Stimulated activated naive CD8-positive, alpha-beta T cell treated with anti-CD3 and anti-CD28 coated beads, Interleukin-15, Interleukin-2, amounts not matched to agents 100 U/mL and 50 U/mL, for 24 hours (primary cell): ENCODE results near the gene METTL15.
"Not testable (repeated sequence)": the region's sequence is repeated elsewhere in the genome, so short reads cannot be mapped to it uniquely, and the experiment has no call there.

Experiments
- ATAC-seq: fragments of 150-1000 bp; cut with Tn5 transposase; one replicate; pipeline ENCODE4 v1.10.0; 2021
- DNase-seq: peaks from one replicate; pipeline ENCODE4 v3.0.0; 2021

METTL15 gene

DNA sequence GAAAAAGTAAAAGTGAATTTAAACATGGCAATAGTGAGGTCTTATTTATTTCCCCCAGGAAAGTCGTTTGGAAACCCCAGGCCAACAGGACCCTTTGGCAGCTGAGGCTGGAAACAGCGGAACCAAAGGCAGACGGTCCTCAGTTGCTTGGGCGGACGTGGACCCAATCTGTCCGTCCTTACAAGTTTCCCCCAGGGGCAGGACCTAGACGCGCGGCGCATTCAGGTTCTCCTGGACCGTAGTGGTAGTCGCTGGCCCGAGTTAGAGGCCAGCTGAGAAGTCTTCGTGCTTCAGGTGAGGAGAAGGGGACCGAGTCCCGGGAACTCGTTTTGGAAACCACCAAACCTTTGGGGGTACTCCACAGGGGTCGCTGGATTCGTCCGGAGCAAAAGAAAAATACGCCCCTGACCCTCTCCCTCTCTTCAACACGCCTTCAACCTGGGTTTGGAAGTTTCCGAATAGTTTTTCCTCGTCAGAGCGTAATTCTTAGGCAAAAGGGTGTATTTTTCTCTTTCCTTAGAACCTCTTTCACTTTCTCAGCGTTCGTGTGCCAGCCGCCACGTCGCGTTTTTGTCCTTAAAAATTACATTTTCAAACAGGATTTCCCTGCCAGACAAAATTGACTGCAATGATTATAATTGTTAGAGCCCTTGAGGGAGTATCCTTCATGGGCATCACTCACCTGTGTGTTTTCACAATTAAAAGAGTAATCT is 2.1 kb downstream of the METTL15 start:
- DNase-seq (peak; percentile 70), ATAC-seq (peak; percentile 47)

DNA sequence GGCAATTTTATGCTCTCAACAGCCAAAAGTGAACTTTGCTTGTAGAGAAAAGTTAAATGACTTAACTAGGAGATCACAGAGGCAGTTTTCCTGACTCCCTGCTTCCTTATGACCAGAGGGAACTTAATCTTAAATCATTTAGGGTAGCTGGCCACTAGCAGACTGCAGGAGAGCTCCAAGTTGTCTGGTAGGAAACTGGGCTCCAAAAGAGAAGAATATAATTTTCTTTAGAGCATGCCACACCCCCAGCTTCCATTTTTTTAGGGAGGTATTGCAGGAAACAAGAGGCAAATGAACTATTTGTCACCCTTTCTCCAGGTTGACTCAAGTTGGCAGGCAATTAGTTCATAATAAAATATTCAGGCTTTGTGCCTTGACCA is 2.6 kb downstream of the METTL15 start:
- no peak for DNase-seq
- ATAC-seq, result no peak

DNA sequence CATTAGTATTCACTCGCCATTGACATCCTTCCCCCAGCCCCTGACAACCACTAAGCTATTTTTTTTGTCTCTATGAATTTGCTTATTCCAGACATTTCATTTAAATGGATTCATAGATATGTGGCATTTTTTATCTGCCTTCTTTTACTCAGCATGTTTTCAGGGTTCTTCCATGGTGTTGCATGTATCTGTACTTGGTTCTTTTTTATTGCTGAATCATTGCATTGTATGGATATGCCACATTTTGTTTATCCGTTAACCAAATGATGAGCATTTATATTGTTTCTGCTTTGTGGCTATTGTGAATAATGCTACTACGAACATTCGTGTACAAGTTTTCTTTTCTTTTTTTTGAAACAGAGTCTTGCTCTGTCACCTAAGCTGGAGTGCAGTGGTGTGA is 5.9 kb downstream of the METTL15 start:
- DNase-seq, result no peak
- ATAC-seq, result no peak

DNA sequence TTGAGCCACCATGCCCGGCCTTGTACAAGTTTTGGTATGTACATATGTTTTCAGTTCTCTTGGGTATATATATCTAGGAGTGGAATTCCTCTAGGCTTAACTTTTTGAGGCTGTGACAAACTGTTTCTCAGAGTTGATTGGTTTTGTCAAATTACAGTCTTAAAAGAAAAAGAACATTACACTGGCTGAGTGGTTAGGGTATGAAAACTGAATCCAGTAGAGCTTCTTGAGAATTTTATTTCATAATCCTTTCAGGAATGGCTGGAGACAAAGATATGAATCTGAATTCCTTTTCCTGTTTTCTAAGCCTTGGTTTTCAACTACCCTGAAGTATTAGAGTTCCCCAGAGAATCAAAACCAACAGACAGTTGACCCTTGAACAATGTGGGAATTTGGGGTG is 6.5 kb downstream of the METTL15 start:
- ATAC-seq, result no peak
- no peak for DNase-seq

DNA sequence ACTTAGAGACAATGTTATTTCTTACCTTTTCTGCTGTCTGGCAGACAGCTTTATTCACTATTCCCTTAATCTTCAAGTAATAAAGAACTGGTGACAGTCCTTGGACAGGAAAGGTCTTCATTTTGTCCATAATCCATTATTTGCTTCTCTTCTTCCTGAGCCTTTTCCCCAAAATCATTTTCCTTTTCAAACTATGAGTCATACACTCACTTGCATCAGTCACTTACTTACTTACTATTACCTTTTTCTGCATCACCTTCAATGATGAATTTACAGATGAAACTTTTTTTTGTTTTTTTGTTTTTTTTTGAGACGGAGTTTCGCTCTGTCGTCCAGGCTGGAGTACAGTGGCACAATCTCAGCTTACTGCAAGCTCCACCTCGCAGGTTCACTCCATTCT is 9.5 kb downstream of the METTL15 start:
- no peak for DNase-seq
- no peak for ATAC-seq

DNA sequence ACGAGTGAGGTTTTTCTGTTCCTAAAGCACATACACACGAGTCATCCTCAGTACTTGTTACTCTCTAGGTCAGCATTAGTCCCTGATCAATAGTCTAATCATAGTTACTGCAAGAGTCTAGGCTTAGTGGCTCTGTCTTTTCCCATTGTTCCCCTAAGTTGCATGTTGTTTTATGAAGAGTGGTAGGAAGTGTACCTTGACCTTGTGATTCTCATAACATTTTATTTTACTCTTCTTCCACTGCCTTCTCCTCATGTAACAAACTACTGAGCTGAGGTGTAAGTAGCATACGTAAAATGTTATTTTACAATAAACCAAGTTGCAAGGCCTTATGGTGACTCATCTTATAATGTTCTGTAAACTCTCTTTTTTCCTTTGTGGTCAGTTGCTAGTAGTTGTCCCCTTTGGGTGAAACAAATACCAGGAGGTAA is 15.0 kb downstream of the METTL15 start:
- no peak for ATAC-seq

DNA sequence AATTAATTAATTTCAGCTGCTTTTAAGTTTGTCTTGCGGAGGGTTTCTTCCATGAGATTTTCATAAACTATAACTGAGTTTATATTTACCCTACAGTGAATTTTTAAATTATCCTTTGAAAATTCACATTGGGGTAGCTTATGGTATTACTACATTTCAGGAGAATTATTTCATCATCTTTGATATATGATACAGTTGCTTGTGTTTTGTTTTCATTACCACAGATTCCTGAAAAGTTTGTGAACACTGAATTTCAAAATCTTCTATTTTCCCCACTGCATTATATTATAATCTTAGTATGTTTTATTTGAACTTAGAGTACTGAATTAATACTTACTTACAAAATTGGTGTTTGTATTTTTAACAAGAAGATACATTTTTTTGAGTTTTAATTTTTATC is 24.4 kb downstream of the METTL15 start:
- DNase-seq (no peak), ATAC-seq (no peak)

More for the DNA sequence above, 15.0 kb downstream of the METTL15 start:
- no peak for DNase-seq

DNA sequence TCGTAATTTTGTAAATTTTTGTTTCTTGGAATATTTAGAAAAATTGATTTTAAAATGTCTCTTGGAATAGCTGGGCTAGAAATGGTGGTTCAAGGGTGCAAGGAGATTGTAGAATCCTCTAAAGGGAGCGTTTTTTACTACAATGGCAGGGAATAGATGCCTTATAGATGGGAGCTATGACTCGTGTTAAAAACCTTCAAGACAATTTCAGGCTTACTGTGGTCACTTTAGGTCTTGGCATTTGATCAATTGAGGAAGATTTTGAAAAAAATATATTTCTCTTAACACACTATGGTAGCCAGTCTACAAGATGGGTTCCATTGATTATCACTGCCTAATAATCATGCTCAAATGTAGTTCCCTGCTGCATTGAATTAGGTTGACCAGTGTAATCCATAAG is 25.0 kb downstream of the METTL15 start:
- ATAC-seq (no peak), DNase-seq (no peak)

DNA sequence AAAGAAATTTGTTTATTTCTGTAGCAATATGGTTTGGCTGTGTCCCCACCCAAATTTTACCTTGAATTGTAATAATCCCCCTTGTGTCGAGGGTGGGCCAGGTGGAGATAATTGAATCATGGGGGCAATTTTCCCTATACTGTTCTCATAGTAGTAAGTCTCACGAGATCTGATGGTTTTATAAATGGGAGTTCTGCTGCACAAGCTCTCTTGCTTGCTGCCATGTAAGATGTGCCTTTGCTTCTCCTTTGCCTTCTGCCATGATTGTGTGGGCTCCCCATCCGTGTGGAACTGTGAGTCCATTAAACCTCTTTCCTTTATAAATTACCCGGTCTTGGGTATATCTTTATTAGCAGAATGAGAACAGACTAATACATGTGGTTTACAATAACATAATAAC is 28.0 kb downstream of the METTL15 start:
- not testable (repeated sequence) for ATAC-seq, DNase-seq

DNA sequence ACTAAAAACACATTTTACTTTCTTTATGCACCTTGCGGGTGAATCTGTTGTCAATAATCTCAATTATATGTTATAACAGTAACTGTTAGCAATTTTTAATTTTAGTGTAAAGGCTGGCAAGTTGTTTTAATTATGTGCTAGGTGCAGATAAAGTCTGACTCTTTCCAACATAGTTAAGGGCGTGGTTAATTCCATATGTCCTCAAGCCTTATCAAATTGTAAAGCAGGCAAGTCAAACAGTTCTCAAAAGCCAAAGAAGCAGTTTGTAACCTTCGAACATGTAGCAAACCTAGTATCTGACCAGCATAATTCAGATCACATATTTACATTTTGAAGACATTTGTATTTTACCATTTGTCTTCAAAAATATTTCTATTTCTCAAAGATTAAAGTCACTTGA is 29.2 kb downstream of the METTL15 start:
- DNase-seq (no peak), ATAC-seq (no peak)

DNA sequence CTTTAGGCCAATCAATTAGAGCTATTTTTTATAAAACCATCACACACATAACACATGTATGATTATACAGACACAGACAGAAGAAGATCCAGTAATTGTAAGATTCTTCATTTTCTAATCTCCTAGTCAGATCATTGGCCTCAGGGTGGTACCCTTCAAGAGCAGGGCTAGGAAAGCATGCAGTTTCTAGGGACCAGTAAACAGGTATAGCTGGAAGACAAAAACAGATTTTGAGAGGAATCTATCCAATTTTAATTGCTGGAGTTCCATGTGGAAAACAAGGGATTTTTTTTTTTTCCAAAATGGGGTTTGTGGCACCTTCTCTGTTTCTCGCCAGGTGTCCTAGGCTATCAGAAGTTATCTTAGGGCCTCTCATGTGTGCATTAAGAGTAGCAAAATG is 29.6 kb downstream of the METTL15 start:
- DNase-seq (no peak), ATAC-seq (no peak)

DNA sequence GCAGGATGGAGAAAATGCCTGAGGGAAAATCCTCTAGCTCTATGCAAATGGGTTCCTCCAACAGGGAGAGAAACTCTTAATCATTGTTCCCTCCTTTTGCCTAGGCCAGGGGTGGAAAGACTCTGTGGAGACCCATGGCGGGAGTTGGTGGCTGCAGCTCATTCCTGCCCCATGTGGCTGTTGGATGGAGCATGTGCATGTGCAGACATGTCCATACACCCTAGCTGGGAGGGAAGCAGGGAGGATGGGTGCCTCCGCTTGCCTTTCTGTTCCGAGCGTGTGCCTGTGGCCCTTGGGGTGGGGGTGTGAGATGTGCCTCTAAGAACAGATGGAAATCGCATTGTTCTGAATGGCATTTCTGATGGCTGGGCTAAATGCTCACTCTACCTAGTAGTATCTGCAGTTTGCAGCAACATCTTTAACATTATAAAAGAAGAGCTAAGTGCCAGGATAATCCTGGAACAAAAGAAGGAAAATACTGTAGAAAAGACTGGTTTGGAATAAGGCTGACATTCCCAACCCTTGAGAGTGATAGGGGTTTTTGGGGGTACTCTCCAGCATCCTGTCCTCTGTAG is 31.7 kb downstream of the METTL15 start:
- ATAC-seq (no peak), DNase-seq (no peak)

DNA sequence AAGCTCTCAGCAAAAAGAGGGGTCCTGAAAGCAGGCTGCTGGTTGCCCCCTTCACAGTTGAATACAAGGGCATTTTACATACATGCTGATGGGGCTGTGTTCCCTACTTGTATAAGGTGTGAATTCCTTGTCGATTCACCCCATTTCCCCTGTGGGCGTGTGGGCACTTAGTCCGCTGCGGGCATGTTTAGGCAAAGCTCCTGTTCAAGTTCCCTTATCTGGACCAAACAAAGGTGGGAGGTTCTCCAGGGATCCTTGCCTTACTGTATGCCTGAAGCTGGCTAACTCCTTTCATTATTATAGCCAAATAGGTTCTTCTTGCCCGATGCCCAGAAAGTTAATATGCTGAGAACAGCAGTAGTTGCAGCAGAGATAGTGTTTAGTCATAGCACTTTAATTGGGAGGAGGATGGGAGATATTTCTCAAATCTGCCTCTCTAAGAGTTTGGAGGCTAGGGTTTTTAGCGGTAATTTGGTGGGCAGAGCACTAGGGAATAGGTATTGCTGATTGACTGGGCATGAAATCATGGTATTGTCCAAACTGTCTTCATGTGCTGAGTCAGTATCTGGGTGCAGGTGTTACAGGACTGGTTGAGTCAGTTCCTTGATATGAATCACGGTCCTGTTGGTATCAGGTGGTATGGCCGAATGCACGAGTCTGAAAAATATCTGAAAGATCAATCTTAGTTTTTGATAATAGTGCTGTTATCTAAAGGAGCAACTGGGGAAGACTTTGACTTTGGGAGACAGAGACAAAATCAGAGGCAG is 32.7 kb downstream of the METTL15 start:
- no peak for ATAC-seq
- no peak for DNase-seq

DNA sequence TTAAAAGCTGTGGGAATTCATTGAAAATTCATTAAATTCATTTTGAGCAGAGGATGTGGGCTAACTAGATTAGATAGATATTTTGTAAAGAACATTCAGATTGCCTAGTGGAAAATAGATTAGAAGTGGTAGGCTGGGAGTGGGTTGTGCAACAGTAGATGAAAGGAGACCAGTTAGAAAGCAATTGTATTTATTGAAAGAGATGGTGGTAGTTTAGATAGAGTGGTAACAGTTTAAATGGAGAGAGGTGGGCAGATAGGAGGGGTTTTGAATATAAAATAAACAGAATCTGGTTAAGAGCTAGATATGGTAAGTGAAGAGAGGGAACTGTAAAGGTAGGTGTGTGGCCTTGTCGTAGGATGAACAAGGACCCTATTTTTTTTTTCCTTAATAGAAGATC is 34.5 kb downstream of the METTL15 start:
- DNase-seq (no peak), ATAC-seq (no peak)

DNA sequence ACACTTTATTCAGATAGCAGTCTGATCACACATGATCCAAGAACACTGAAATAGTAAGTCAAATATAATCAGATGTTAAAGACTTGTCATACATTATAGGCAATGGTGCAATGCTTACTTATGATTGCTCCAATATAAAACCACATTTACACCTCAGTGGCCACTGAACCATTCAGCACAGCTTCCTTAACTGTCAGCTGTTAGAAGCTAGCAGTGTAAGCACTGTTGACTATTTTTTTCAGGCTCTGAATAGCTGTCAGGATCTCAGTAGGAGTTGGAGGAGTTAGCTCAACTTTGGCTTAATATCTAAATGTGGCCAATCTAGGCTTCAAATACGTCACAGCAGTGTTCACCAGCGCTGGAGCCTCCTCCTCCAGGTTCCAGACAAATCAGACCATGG is 36.6 kb downstream of the METTL15 start:
- DNase-seq, result no peak
- ATAC-seq, result no peak

DNA sequence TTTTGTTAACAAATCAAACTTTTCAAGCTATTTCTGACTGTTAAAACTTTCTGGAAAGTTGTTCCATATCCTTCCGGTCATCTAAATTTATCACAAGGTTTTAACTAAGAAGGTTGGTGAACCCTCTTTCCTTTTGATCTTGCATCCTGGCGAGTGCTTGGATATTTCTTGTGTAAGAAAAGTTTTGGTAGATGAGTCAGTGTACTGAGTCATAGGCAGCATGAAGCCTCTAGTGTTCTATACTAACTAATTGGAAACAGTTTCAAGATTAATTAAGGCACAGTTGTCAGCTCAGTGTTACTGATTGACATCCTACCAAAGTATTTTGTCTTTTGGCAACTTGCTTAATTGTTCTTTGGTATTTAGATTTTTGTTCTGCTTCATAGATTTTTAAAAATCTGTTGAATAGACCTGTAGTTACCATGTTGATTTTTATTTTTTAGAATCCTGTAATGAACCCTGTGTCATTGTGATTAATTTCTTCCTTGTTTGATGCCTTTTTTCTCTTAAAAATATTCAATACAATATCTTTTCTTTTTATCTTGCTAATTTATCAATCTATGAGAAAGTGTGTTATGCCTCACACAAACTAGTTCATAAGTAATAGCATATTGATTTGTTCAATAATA is 38.0 kb downstream of the METTL15 start:
- no peak for DNase-seq

DNA sequence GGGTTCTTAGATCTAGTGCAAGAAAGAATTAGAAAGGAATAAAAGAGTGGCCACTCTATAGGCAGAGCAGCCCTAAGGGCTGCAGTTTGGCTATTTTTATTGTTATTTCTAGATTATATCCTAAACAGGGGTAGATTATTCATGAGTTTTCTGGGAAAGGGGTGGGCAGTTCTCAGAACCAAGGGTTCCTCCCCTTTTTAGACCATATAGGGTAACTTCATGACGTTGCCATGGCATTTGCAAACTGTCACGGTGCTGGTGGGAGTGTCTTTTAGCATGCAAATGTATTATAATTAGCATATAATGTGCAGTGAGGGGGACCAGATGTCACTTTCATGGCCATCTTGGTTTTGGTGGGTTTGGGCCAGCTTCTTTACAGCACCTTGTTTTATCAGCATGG is 44.6 kb downstream of the METTL15 start:
- DNase-seq (no peak), ATAC-seq (no peak)

More for the DNA sequence above, 38.0 kb downstream of the METTL15 start:
- peak; percentile 63 for ATAC-seq

DNA sequence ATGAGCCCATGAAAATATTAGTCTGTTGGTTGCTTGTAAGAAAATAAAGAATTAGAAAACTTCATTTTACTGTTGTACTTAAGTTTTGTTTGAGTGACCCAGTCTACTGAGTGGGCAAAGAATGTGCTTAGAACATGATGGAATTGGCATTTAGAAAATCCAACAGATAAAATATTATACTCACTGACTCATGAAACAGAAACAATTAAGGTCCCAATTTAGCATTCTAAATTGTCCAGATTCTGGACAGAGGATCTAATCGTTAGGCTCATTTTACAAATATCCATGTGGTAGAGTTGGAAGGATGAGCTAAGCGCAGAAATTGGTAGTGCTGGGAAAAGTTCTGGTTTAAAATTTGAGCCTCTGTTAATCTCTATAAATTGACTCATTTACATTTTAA is 45.4 kb downstream of the METTL15 start:
- ATAC-seq (no peak), DNase-seq (no peak)

DNA sequence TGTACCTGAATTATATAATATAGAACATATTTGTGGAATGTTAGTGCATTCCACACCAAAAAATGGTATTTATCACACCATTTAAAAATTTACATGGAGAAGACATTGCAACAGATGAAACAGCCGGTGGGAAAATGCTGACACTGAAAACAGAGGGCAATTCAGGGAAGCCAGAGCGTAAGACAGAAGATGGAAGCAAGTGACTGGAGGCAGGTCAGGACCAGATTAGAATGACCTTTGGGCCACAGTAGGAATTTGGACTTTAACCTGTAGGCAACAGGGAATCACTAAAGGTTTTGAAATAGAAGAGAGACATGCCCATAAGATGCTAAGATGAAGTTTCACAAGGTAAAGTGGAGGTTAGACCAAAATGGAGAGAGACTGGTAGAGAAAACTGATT is 60.5 kb downstream of the METTL15 start:
- DNase-seq (no peak), ATAC-seq (no peak)

DNA sequence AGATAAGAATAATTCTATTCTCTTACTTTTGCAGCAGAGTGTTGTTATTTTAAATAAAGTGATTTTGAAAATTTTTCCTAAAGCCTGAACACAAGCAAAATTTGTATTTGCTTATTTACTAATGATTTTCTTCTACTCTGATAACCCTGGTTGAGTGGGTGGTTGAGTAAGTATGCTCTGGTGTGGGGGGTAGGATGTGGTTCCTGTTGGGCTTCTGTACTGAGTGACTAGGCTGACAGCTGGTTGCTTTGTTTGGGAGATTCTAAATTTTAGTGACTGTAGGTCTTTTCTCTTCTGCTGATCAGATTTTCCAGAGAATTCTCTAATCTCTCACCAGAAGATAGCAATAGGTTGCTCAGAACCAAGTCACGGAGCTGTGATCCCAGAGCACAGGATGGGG is 61.6 kb downstream of the METTL15 start:
- DNase-seq (no peak), ATAC-seq (no peak)

DNA sequence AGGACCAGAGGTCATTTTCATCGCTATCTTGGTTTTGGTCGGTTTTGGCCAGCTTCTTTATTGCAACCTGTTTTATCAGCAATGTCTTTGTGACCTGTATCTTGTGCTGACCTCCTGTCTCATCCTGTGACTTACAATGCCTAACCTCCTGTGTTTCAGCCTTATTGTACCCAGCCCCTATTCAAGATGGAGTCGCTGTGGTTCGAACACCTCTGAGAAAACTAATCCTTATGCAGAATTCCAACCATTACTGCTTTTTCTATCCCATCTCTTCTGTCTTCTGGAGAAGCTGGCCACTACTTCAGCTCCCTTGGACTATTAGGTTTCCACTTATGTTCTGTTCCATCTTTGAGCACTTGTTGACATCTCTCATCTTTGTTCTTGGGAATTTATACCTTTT is 62.6 kb downstream of the METTL15 start:
- no peak for DNase-seq

DNA sequence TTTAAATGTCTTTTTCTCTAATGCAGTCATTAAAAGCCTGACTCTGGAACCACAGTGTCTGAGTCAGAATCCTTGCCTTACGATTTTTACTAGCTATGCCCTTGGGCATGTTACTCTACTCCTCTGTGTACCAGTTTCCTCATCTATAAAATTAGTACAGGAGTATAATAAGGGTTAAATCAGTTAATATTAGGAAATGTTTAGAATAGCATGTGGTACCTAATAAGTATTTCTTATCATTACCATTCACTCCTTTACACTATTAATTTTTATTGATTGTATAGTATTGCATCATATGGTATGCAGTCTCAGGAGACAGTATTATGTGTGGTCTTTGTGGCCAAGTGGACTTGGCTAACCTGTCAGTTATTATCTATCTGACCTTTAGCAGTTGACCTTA is 68.2 kb downstream of the METTL15 start:
- DNase-seq, result no peak
- no peak for ATAC-seq

More for the DNA sequence above, 62.6 kb downstream of the METTL15 start:
- ATAC-seq, result no peak

DNA sequence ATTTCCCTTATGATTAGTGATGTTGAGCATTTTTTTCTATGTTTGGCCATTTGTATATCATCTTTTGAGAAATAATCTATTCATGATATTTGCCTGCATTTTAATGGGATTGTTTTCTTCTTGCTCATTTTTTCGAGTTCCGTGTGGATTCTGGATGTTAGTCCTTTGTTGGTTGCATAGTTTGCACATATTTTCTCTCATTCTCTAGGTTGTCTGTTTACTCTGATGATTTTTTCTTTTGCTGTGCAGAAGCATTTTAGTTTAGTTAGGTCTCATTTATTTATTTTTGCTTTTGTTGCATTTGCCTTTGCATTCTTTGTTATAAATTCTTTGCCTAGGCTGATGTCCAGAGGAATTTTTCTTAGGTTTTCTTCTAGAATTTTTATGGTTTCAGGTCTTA is 87.3 kb downstream of the METTL15 start:
- DNase-seq (no peak), ATAC-seq (no peak)
